Psoas muscle (tissue), 8 donors: ENCODE measurements around the gene PHC3. TPM values are rescaled to one million over a fixed set of nuclear protein-coding genes. Genes with fewer than 3 reads are reported as not detected.
A peak's percentile ranks its signal among the peaks of the same experiment; 100 is the strongest.

Experiments used
- ATAC-seq, 4 donors: fragments of 200-7000 bp; cut with Tn5 transposase; one replicate each; pipeline ENCODE4 v1.9.1; 2020; ENCODE audit warnings: moderate library complexity in 3 of 4, mild to moderate bottlenecking in 2 of 4
- DNase-seq, 2 donors: peaks; one replicate each; pipeline ENCODE4 v3.0.0-alpha.2; 2020
- H3K27ac ChIP-seq: fragments of 200-600 bp; one replicate; pipeline ENCODE4 v1.8.0; 2022
- H3K27me3 ChIP-seq, 3 donors: fragments of 200-600 bp in 1 of 3; one replicate each; pipeline versions ENCODE4 v1.6.1 to v1.8.0; 2013 to 2022; ENCODE audit warnings: low read length in 2 of 3, mild to moderate bottlenecking in 2 of 3, moderate library complexity in 1 of 3; ENCODE audit not compliant: insufficient read depth in 3 of 3
- H3K36me3 ChIP-seq, 2 donors: fragments of 200-600 bp in 1 of 2; one replicate each; pipeline versions ENCODE4 v1.6.1 to v1.8.0; 2013 to 2022; ENCODE audit warnings: low read depth in 1 of 2, mild to moderate bottlenecking in 1 of 2, moderate library complexity in 1 of 2; ENCODE audit not compliant: insufficient read depth in 1 of 2
- H3K4me1 ChIP-seq: fragments of 200-600 bp; one replicate; pipeline ENCODE4 v1.8.0; 2022
- H3K4me3 ChIP-seq: fragments of 200-600 bp; one replicate; pipeline ENCODE4 v1.8.0; 2022; ENCODE audit warnings: mild to moderate bottlenecking
- H3K9me3 ChIP-seq: fragments of 200-600 bp; one replicate; pipeline ENCODE4 v1.8.0; 2022
- CTCF ChIP-seq: fragments of 200-600 bp; IDR thresholded peaks from one replicate; pipeline ENCODE4 v1.8.0; 2022; ENCODE audit warnings: antibody characterized with exemption
- WGBS, 3 donors: extraction: QIAGEN DNeasy Blood & Tissue Kit; methylation state at CpG; one replicate each; pipeline versions ENCODE4 v1.1.6 to v1.1.7; 2013; 5-methylcytosine and 5-hydroxymethylcytosine counted together
- intact Hi-C, 2 donors: fragments of 100-400 bp; cut with DNase I; formaldehyde crosslinking; loops; one replicate each; pipeline versions ENCODE4 v1.11.0 to v1.14.2; 2022
- polyA plus RNA-seq, 3 donors: library from polyadenylated mRNA; stranded (reverse); fragments of 200-250 nt; gene quantifications; one replicate each; pipeline ENCODE4 v1.2.3, GENCODE V29; 2013
- total RNA-seq, 4 donors: library from RNA; stranded (reverse); fragmentation: NEBNext Ultra II Directional in 2 of 4; extraction: Animal tissue kit (Norgen Biotek cat#: 25700) in 2 of 4; gene quantifications; one replicate each; pipeline versions ENCODE4 v1.2.1 to v1.2.4, GENCODE V29; 2021 to 2023
- donor health status: healthy with polysubstance abuse.
- donor health status: DM: no; HTN: no; CAD: no; lungs with moderate emphysema.
- donor health status: Bipolar disorder and iron deficiency.
- donor health status: healthy.
- donor health status: DM: yes; HTN: yes; CAD: no.
- donor health status: DM: no; HTN: no; CAD: no.
- donor health status: DM: no; HTN: no; CAD: no.
- donor health status: DM: yes; HTN: yes; CAD: no.

The PHC3 gene
- total and polyA plus RNA-seq, 7 donors: 4.0 to 41.7 (median 35.2) TPM

DNA sequence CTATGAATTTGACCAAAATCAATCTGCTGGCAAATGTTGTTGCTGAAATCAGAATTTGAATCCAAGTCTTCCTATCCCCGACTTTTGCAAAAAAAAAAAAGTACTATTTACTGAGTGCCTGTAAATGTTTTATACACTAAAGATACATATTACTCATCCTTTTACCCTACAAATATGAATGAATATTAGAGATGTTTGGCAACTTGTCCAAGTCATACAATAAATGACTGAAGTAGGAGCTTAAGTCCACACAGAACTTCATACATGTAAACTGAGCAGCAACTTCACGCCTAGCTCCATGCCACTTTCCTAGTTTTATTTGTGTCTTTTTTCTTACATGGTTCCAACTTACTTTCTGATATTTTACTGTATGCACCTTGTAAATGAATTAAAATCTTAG, 39.2 kb downstream of the PHC3 start:
- Histone ChIP-seq H3K9me3 (no peaks in the 10 kb centered on the region), H3K4me1 (no peaks in the 10 kb centered on the region), H3K4me3 (no peak overlapping the region), H3K27ac (no peak overlapping the region), H3K36me3 (peaks cover 2 to 23% of the 10 kb centered on the region in 2 donors), H3K27me3 (no peaks in the 10 kb centered on the region)
- DNase-seq: no peak
- 83 to 95% (median 94%) methylated on average over 2 of the region's 2 CpGs for WGBS, 3 donors
- TF ChIP-seq CTCF: no peak
- no peak for ATAC-seq
- intact Hi-C loops: no loop called here

DNA sequence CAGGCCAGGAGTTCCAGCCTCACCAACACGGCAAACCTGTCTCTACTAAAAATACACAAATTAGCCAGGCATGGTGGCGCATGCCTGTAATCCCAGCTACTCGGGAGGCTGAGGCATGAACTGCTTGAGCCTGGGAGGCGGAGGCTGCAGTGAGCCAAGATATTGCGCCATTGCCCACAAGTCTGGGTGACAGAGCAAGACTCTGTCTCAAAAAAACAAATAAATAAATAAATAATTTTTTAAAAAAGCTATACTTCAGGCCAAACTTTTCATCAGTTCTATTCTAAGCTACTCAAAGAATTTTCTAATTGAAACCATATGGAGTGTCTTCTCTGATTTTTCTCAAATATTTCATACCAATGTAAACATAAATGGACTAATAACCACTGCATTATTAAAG, 43.5 kb downstream of the PHC3 start:
- ATAC-seq: no peak
- Histone ChIP-seq H3K4me1 (no peaks in the 10 kb centered on the region), H3K9me3 (peaks cover 4% of the 10 kb centered on the region), H3K27me3 (no peaks in the 10 kb centered on the region), H3K27ac (no peak overlapping the region), H3K4me3 (no peak overlapping the region), H3K36me3 (peaks cover 0 to 41% of the 10 kb centered on the region in 2 donors)
- WGBS, 3 donors: 85 to 95% (median 93%) methylated on average over 5 of the region's 5 CpGs
- TF ChIP-seq CTCF: no peak
- intact Hi-C loops: no loop called here
- no peak for DNase-seq

GRCh38 chr3:170132335-170132734, 49.2 kb downstream of the PHC3 start:
- DNase-seq (no peak), ATAC-seq (no peak)
- Histone ChIP-seq H3K4me1 (no peaks in the 10 kb centered on the region), H3K36me3 (peaks cover 5 to 83% of the 10 kb centered on the region in 2 donors), H3K4me3 (no peak overlapping the region), H3K9me3 (peaks cover 10% of the 10 kb centered on the region), H3K27ac (no peak overlapping the region), H3K27me3 (no peaks in the 10 kb centered on the region)
- intact Hi-C loops: no loop called here
- 89 to 94% (median 90%) methylated on average over 2 of the region's 2 CpGs for WGBS, 3 donors
- TF ChIP-seq CTCF: no peak

- DNase-seq (no peak), ATAC-seq (no peak)
- peaks cover 10% of the 10 kb centered on the region for H3K9me3 ChIP-seq
- H3K4me1 ChIP-seq: no peaks in the 10 kb centered on the region
- no peak overlapping the region for H3K27ac ChIP-seq
- H3K27me3 ChIP-seq: no peaks in the 10 kb centered on the region
- peaks cover 5 to 76% of the 10 kb centered on the region in 2 donors for H3K36me3 ChIP-seq
- intact Hi-C loops: no loop called here
- H3K4me3 ChIP-seq: no peak overlapping the region
- TF ChIP-seq CTCF: no peak
Observed at GRCh38 chr3:170130532-170130931, 51.0 kb downstream of the PHC3 start.

GRCh38 chr3:170128977-170129431, 52.5 kb downstream of the PHC3 start:
- intact Hi-C loops: no loop called here
- peak in 2 of 4 donors; percentile 31 to 41 for ATAC-seq

More at GRCh38 chr3:170128977-170129431, 52.5 kb downstream of the PHC3 start:
- no peak overlapping the region for H3K4me3 ChIP-seq
- H3K4me1 ChIP-seq: no peaks in the 10 kb centered on the region
- H3K9me3 ChIP-seq: peaks cover 10% of the 10 kb centered on the region
- peaks cover 5 to 61% of the 10 kb centered on the region in 2 donors for H3K36me3 ChIP-seq
- no peak for DNase-seq
- no peak for TF ChIP-seq CTCF
- H3K27ac ChIP-seq: no peak overlapping the region
- WGBS, 3 donors: 85 to 100% (median 100%) methylated on average over 1 of the region's 1 CpG
- no peaks in the 10 kb centered on the region for H3K27me3 ChIP-seq
